D721Med (cell line): ENCODE data around the gene ATP8B1.
A peak's percentile ranks its signal among the peaks of the same experiment; 100 is the strongest.

Experiments used
- DNase-seq: peaks from one replicate; pipeline ENCODE4 v3.0.0; 2011; ENCODE audit warnings: low spot score; ENCODE audit not compliant: insufficient read length
- FAIRE-seq: peaks from 2 replicates; lab custom pipeline; 2011; peaks lifted over from hg19 to GRCh38; lab: Jason Lieb, UNC
- TF ChIP-seq, protein P1 (sequence below): IDR thresholded peaks from 2 replicates; pipeline ENCODE4 v1.5.1; 2012; ENCODE audit warnings: mild to moderate bottlenecking, control low read depth; ENCODE audit not compliant: insufficient read depth; ENCODE audit errors: missing control alignments

Gene ATP8B1

DNA sequence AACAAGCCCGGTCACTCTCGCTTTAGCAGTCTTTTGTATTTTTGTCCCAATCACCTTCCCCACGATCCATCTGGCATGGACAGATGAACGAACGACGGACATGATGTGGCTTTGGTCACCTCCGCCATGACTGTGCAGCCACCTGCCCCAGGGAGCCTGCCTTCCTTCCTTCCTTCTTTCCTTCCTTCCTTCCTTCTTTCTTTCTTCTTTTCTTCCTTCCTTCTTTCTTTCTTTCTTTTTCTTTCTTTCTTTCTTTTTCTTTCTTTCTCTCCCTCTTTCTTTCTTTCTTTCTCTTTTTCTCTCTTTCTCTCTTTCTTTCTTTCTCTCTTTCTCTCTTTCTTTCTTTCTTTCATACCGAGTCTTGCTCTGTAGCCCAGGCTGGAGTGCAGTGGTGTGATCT lies 39.0 kb downstream of the ATP8B1 start:
- TF ChIP-seq, protein P1, sequence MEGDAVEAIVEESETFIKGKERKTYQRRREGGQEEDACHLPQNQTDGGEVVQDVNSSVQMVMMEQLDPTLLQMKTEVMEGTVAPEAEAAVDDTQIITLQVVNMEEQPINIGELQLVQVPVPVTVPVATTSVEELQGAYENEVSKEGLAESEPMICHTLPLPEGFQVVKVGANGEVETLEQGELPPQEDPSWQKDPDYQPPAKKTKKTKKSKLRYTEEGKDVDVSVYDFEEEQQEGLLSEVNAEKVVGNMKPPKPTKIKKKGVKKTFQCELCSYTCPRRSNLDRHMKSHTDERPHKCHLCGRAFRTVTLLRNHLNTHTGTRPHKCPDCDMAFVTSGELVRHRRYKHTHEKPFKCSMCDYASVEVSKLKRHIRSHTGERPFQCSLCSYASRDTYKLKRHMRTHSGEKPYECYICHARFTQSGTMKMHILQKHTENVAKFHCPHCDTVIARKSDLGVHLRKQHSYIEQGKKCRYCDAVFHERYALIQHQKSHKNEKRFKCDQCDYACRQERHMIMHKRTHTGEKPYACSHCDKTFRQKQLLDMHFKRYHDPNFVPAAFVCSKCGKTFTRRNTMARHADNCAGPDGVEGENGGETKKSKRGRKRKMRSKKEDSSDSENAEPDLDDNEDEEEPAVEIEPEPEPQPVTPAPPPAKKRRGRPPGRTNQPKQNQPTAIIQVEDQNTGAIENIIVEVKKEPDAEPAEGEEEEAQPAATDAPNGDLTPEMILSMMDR, result no peak
- no peak for FAIRE-seq
- DNase-seq, result no peak

- DNase-seq, result no peak
- peak; percentile 99 for FAIRE-seq
- TF ChIP-seq, protein P1, result no peak
Measured at GRCh38 chr18:57762686-57763085, 40.4 kb downstream of the ATP8B1 start.

- TF ChIP-seq, protein P1, result no peak
- FAIRE-seq (no peak), DNase-seq (no peak)
Measured at GRCh38 chr18:57759650-57760049, 43.5 kb downstream of the ATP8B1 start.

DNA sequence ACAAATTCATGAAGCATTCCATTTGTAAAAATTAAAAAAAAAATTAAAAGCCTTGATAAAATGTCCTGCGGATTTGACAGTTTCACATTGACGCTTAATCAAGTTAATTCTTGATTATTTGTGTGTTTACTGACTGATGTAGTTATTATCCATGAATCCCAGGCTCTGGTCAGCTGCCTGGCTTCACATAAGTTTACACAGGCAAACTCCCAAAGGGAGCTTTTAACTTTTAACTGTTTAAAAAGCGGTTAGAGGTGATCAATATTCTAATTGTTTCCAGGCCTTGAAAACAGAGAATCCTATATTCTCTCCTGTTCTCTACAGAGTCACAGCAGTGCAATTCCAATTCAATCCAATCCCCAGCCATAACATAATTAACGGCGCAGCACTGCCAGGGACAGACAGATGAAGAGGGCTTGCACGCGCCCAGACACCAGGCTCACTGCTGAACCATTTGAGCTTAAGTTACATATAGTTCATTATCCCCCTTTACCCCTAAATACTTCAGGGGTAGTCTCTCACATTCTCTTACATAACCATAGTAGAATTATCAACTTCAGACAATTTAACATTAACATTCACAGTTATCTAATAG lies 47.5 kb downstream of the ATP8B1 start:
- FAIRE-seq (peak; percentile 97), DNase-seq (no peak)
- TF ChIP-seq, protein P1, result no peak

DNA sequence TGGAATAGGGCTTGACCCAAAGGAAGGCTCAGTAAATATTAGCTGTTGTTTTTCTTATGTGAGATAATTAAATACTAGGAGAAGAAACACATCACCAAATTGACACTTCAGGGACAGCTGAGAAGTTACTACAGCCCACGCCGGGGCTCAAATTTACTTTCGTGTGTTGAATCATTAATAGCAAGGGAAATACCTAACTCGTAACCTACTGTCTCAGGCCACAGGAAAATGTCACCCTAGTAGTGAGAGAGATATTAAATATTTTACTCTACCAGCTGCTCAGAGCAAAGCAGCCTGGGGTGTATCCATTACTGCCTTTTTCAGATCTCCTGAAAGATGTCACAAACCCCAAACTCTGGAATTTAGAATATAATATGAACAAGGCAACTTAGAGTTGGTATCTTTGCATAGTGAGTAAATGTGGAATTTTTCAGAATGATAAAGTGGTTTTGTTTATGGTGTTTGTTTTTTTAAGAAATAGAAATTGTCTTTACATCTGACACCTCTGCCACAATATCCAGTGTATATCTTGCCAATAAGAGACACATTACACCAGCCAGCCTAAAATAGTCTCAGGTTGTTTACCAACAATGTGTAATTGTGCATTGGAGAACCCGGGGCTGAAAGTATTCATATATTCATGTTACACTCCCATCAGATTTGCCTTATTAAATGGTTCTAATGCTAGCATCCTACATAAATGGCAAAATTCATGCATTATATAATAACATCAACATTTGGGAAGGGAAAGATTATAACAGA lies 48.4 kb downstream of the ATP8B1 start:
- DNase-seq (no peak), FAIRE-seq (no peak)
- TF ChIP-seq, protein P1, result no peak

- peak; percentile 97 for FAIRE-seq
- no peak for DNase-seq
- TF ChIP-seq, protein P1, result no peak
Measured at GRCh38 chr18:57753063-57753462, 50.1 kb downstream of the ATP8B1 start.

GRCh38 chr18:57749604-57749970 lies 53.5 kb downstream of the ATP8B1 start:
- TF ChIP-seq, protein P1, result no peak
- FAIRE-seq (peak; percentile 82), DNase-seq (no peak)
